K562 (cell line): ENCODE data around the gene ZNF618. TPM values are rescaled to one million over a fixed set of nuclear protein-coding genes. Genes with fewer than 3 reads are reported as not detected.

Source experiments
- ATAC-seq: fragments of 200-7000 bp; cut with Tn5 transposase; 3 replicates; pipeline ENCODE4 v1.9.1; 2020; ENCODE audit warnings: moderate library complexity
- BruUV-seq: library from RNA; stranded (reverse); fragments of 400-500 nt; replicated peaks from 2 replicates; lab custom pipeline; 2021; lab: Mats Ljungman, UMichigan
- CTCF ChIA-PET: fragments of 300-600 bp; formaldehyde crosslinking; extraction: SDS; loops from one replicate; lab custom pipeline; 2021; ENCODE audit warnings: low intra/inter-chr PET ratio; lab: Yijun Ruan, JAX
- POLR2A ChIA-PET: fragments of 300-600, 350-650 bp; sonication (Branson Sonifier 250); formaldehyde crosslinking; extraction: SDS; loops from one replicate; lab custom pipeline; 2021; ENCODE audit warnings: antibody characterized with exemption, inconsistent platforms; lab: Yijun Ruan, JAX
- DNase-seq, 4 experiments: peaks; one replicate each; pipeline versions ENCODE4 v3.0.0 to v3.0.0-alpha.2; 2011 to 2018; ENCODE audit warnings: low spot score in 3 of 4, mixed read lengths in 3 of 4; ENCODE audit errors: extremely low read depth in 1 of 4
- FAIRE-seq: peaks from 2 replicates; lab custom pipeline; 2011; peaks lifted over from hg19 to GRCh38; lab: Jason Lieb, UNC
- H2AFZ ChIP-seq: 2 replicates; pipeline ENCODE4 v1.6.0; 2011; ENCODE audit warnings: low read depth, low read length, control low read depth, inconsistent platforms
- H3K27ac ChIP-seq: fragments of 200-600 bp; 3 replicates; pipeline ENCODE4 v1.8.0; 2011; ENCODE audit warnings: low read depth, mild to moderate bottlenecking, control low read depth, inconsistent platforms, low read length, moderate library complexity, mixed read lengths; ENCODE audit errors: extremely low read depth
- H3K27me3 ChIP-seq, 2 experiments: fragments of 300-600 bp in 1 of 2; 2 replicates in 1 of 2; 3 replicates in 1 of 2; pipeline versions ENCODE4 v1.6.0 to v1.8.0; 2011; ENCODE audit warnings: inconsistent platforms in 2 of 2, low read length in 2 of 2, mild to moderate bottlenecking in 1 of 2, mixed read lengths in 1 of 2, moderate library complexity in 1 of 2; ENCODE audit not compliant: control insufficient read depth in 2 of 2, insufficient read depth in 2 of 2
- H3K36me3 ChIP-seq: fragments of 300-600 bp; 3 replicates; pipeline ENCODE4 v1.8.0; 2011; ENCODE audit warnings: mild to moderate bottlenecking, low read length, inconsistent platforms; ENCODE audit not compliant: control insufficient read depth, insufficient read depth
- H3K4me1 ChIP-seq, 2 experiments: fragments of 200-600 bp in 1 of 2; replicated peaks in 1 of 2; 2 replicates in 1 of 2; 3 replicates in 1 of 2; pipeline versions ENCODE4 v1.5.1 to v1.8.0; 2011; ENCODE audit warnings: inconsistent platforms in 2 of 2, low read length in 2 of 2, mild to moderate bottlenecking in 1 of 2, mixed read lengths in 1 of 2, moderate library complexity in 1 of 2; ENCODE audit not compliant: control insufficient read depth in 2 of 2, insufficient read depth in 2 of 2
- H3K4me2 ChIP-seq: 2 replicates; pipeline ENCODE4 v1.6.1; 2011; ENCODE audit warnings: low read length, control low read depth, inconsistent platforms, mixed read lengths; ENCODE audit not compliant: insufficient read depth
- H3K4me3 ChIP-seq: fragments of 200-600 bp; sonication (generic), shearing (Covaris generic); 2 replicates; pipeline ENCODE4 v1.5.1; 2016; ENCODE audit warnings: control low read depth, inconsistent platforms
- H3K79me2 ChIP-seq: fragments of 200-600 bp; 3 replicates; pipeline ENCODE4 v1.8.0; 2011; ENCODE audit warnings: low read length, inconsistent platforms; ENCODE audit not compliant: control insufficient read depth, insufficient read depth
- H3K9ac ChIP-seq, 2 experiments: 2 replicates each; pipeline versions ENCODE4 v1.6.0 to v1.6.1; 2011; ENCODE audit warnings: low read depth in 2 of 2, low read length in 2 of 2, control low read depth in 1 of 2, inconsistent platforms in 1 of 2, mild to moderate bottlenecking in 1 of 2, mixed read lengths in 1 of 2; ENCODE audit not compliant: insufficient read depth in 1 of 2
- H3K9me1 ChIP-seq: one replicate; pipeline ENCODE4 v1.6.0; 2011; ENCODE audit warnings: inconsistent platforms, mild to moderate bottlenecking, low read length, moderate library complexity; ENCODE audit not compliant: control insufficient read depth, insufficient read depth
- H3K9me3 ChIP-seq: replicated peaks from 2 replicates; pipeline ENCODE4 v1.5.1; 2011; ENCODE audit warnings: low read depth, low read length, inconsistent platforms; ENCODE audit not compliant: control insufficient read depth, insufficient read depth
- H4K20me1 ChIP-seq: replicated peaks from 2 replicates; pipeline ENCODE4 v1.6.1; 2011; ENCODE audit warnings: low read length, inconsistent platforms, mixed read lengths; ENCODE audit not compliant: control insufficient read depth, insufficient read depth
- ADNP ChIP-seq: fragments of 200-800 bp; sonication (Bioruptor generic); IDR thresholded peaks from 2 replicates; pipeline ENCODE4 v1.6.1; 2016; ENCODE audit warnings: missing genetic modification characterization, missing compliant biosample characterization
- CC2D1A ChIP-seq: fragments of 450-650 bp; IDR thresholded peaks from 2 replicates; pipeline ENCODE4 v1.6.1; 2017; ENCODE audit warnings: mild to moderate bottlenecking
- HLTF ChIP-seq: fragments of 450-650 bp; IDR thresholded peaks from 2 replicates; pipeline ENCODE4 v1.6.1; 2016
- HNRNPL ChIP-seq: fragments of 200-400 bp; formaldehyde crosslinking; IDR thresholded peaks from 2 replicates; pipeline ENCODE4 v1.6.1; 2017; ENCODE audit warnings: low read depth, mild to moderate bottlenecking, low read length
- NCOA2 ChIP-seq, 2 experiments: fragments of 450-650 bp; IDR thresholded peaks; 2 replicates each; pipeline ENCODE4 v1.6.1; 2018; ENCODE audit warnings: mild to moderate bottlenecking in 2 of 2, moderate library complexity in 1 of 2; ENCODE audit not compliant: partially characterized antibody in 2 of 2
- NFE2 ChIP-seq: IDR thresholded peaks from 2 replicates; pipeline ENCODE4 v1.6.1; 2014; ENCODE audit warnings: antibody characterized with exemption, low read depth
- POLR2H ChIP-seq: IDR thresholded peaks from 2 replicates; pipeline ENCODE4 v1.6.1; 2016; ENCODE audit warnings: missing genetic modification characterization, low read depth, mild to moderate bottlenecking, control low read depth, missing compliant biosample characterization, moderate library complexity
- SIRT6 ChIP-seq: IDR thresholded peaks from one replicate; pipeline ENCODE4 v1.6.1; 2012; ENCODE audit warnings: low read depth, mild to moderate bottlenecking, control low read depth, inconsistent platforms, low read length, moderate library complexity
- TARDBP ChIP-seq: fragments of 450-650 bp; IDR thresholded peaks from 2 replicates; pipeline ENCODE4 v1.6.1; 2016
- TFAM ChIP-seq: fragments of 250-450 bp; sonication (Bioruptor Pico); conservative IDR thresholded peaks from 2 replicates; pipeline ENCODE4 v1.5.0; 2021; ENCODE audit warnings: mild to moderate bottlenecking, moderate library complexity
- ZBTB17 ChIP-seq: fragments of 450-650 bp; formaldehyde crosslinking; IDR thresholded peaks from 2 replicates; pipeline ENCODE4 v1.4.0; 2020; ENCODE audit warnings: mild to moderate bottlenecking
- ZNF239 ChIP-seq: fragments of 250-450 bp; sonication (Bioruptor Pico); IDR thresholded peaks from 2 replicates; pipeline ENCODE4 v1.4.0; 2020; ENCODE audit warnings: mild to moderate bottlenecking
- WGBS: fragments of 100-300 bp; shearing (Covaris generic); methylation state at CpG from one replicate; pipeline ENCODE4 v1.1.6; 2016; ENCODE audit warnings: low coverage, mixed read lengths; ENCODE audit not compliant: insufficient coverage; ENCODE audit errors: missing lambda C conversion rate; 5-methylcytosine and 5-hydroxymethylcytosine counted together
- in situ Hi-C: fragments of 300-500 bp; cut with MboI; formaldehyde crosslinking; loops from 4 replicates; pipeline ENCODE4 v1.15.0; 2018; ENCODE audit warnings: inconsistent platforms, mixed read lengths
- intact Hi-C: fragments of 100-400 bp; cut with micrococcal nuclease; formaldehyde crosslinking; loops from 2 replicates; pipeline ENCODE4 v1.14.2; 2022
- polyA plus RNA-seq, 8 experiments: library from polyadenylated mRNA; depleted of rRNA in 4 of 8; stranded (reverse) in 5 of 8; unstranded in 3 of 8; fragments of >200 nt; fragmentation: Nextera tagmentation in 2 of 8; fragmentation: Illumina TruSeq in 1 of 8; extraction: Ambion mirVana in 2 of 8; extraction: Trizol in 1 of 8; gene quantifications; 2 replicates each; pipeline versions ENCODE4 v1.2.1 to v1.2.3, GENCODE V29; 2011 to 2014; ENCODE audit warnings: inconsistent platforms in 1 of 8, missing spikeins in 1 of 8
- total RNA-seq, 7 experiments: library from RNA; depleted of rRNA in 6 of 7; stranded (reverse); fragments of >200 nt in 6 of 7; fragmentation: Illumina TruSeq in 2 of 7; extraction: Trizol in 2 of 7; gene quantifications; 2 replicates each; pipeline versions ENCODE4 v1.2.1 to v1.2.3, GENCODE V29; 2011 to 2021; ENCODE audit warnings: low replicate concordance in 1 of 7
- TF ChIP-seq, protein P1 (sequence below): sonication (generic); formaldehyde crosslinking; IDR thresholded peaks from 2 replicates; pipeline ENCODE4 v1.8.0; 2022; ENCODE audit warnings: mild to moderate bottlenecking, missing genetic modification reagents
- TF ChIP-seq, protein P2 (sequence below): fragments of 450-650 bp; IDR thresholded peaks from 2 replicates; pipeline ENCODE4 v1.6.1; 2017; ENCODE audit warnings: mild to moderate bottlenecking, moderate library complexity
- TF ChIP-seq, protein P3 (sequence below): fragments of 250-450 bp; sonication (Bioruptor Pico); IDR thresholded peaks from 2 replicates; pipeline ENCODE4 v1.8.0; 2021; ENCODE audit warnings: mild to moderate bottlenecking, moderate library complexity
- TF ChIP-seq, protein P4 (sequence below): fragments of 250-450 bp; sonication (Bioruptor Pico); IDR thresholded peaks from 2 replicates; pipeline ENCODE4 v1.4.0; 2020

ZNF618 gene
- total and polyA plus RNA-seq, 9 of the 15 experiments (the other 6 are each of a cell fraction or from before 2014, with no cell fraction given) = 0.08 to 13.7 (median 3.4) TPM

DNA sequence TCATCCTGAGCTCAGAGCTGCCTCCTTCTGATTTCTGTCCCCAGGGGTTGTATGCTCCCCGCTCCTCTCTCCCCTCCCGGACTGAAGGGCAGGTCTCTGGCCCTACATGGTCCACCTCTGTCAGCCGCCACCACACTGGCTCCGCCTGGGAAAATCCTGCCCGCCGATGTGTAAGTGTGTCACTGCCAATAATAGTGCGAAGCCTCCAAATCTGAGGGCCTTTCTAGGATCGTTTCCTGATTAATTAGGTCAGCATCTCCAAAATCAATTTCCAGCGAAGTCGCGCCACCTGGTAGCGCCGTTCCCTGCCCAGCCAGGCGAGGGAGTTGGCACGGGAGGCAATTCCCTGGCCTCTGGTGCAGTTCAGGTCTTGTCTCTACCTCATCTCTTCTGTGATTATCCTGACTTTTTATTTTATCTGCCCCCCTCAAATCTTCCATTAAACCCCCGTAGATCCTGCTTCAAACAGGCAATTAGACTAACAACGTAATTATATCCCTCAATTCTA lies 73.5 kb downstream of the ZNF618 start (continued):
- TF ChIP-seq, protein P1, sequence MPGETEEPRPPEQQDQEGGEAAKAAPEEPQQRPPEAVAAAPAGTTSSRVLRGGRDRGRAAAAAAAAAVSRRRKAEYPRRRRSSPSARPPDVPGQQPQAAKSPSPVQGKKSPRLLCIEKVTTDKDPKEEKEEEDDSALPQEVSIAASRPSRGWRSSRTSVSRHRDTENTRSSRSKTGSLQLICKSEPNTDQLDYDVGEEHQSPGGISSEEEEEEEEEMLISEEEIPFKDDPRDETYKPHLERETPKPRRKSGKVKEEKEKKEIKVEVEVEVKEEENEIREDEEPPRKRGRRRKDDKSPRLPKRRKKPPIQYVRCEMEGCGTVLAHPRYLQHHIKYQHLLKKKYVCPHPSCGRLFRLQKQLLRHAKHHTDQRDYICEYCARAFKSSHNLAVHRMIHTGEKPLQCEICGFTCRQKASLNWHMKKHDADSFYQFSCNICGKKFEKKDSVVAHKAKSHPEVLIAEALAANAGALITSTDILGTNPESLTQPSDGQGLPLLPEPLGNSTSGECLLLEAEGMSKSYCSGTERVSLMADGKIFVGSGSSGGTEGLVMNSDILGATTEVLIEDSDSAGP = no peak
- no peak for TF ChIP-seq POLR2H (tag)
- TF ChIP-seq HLTF = no peak

DNA sequence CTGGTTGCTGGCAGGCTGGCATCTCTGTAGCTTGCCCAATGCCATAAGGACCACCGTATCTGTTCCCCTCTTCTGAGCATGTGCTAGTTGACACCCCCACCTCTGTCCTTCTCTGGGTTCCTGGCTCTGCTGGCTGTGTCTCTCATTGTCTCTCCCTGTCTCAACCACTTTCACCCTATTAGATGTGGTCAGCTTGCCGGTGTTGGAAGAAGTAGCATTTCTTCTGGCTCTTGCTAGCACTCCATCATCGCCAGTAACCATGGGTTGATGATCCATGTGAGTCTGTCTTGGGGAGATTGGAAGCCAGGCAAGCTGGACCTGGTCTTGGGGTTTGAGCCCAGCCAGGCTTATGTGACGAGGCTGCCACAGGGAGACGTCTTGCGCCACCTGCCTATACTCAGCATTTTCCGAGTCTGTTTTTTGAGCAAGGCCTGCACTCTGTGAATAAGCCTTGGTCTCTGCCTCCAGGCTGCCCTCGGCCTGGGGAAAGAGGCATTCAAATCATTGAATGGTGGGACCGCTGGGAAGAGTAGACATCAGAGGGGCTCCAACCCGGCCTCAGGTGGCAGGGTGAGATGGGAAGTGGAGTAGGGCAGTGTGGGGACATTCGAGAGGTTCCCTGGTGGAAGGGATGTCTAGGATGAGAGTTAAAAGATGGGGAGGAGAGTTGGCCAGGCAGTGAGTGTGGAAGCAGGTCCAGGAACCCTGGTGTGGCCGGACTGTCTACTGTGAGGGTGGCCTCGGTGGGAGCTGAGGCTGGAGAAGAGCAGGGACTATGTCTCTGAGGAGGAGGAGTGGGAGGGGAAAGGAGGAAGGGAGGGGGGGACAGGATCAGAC lies 74.3 kb downstream of the ZNF618 start:
- Histone ChIP-seq H3K27me3 (no peaks in the 10 kb centered on the region), H3K27ac (no peak overlapping the region), H3K9me3 (no peaks in the 10 kb centered on the region), H3K9ac (peak overlapping the region in 1 of 2 experiments; percentile 24; a peak in 1 of 4 replicates), H4K20me1 (peaks cover 8% of the 10 kb centered on the region), H2AFZ (no peak overlapping the region), H3K36me3 (no peaks in the 10 kb centered on the region), H3K4me1 (no peaks in the 10 kb centered on the region), H3K4me3 (no peak overlapping the region), H3K4me2 (no peak overlapping the region), H3K9me1 (no peaks in the 10 kb centered on the region), H3K79me2 (no peaks in the 10 kb centered on the region; the same call in 2 of the 3 replicates)
- FAIRE-seq (no peak), DNase-seq (no peak), ATAC-seq (0 out of 3 replicates have a peak, but pooled peaks have one; percentile 35)
- 40% methylated on average over 12 of the region's 13 CpGs for WGBS
- ChIA-PET CTCF (no interaction called here), POLR2A (interaction anchor here (1.1 kb wide), 1 partner anchor 10 kb away, joined by 3 read pairs; no protein-coding TSS in a partner anchor)
- in situ Hi-C loops (no loop called here), intact Hi-C loops (no loop called here)
- BruUV-seq = no TSS peak
- no peak for TF ChIP-seq NCOA2 (IDR thresholded peaks at IDR 0.05; ENCODE audit: partially characterized antibody in 2 of 2)
- TF ChIP-seq NFE2 = no peak
- TF ChIP-seq ZBTB17 (CRISPR knock-in tag) = no peak
- TF ChIP-seq SIRT6 = no peak
- TF ChIP-seq, protein P2, sequence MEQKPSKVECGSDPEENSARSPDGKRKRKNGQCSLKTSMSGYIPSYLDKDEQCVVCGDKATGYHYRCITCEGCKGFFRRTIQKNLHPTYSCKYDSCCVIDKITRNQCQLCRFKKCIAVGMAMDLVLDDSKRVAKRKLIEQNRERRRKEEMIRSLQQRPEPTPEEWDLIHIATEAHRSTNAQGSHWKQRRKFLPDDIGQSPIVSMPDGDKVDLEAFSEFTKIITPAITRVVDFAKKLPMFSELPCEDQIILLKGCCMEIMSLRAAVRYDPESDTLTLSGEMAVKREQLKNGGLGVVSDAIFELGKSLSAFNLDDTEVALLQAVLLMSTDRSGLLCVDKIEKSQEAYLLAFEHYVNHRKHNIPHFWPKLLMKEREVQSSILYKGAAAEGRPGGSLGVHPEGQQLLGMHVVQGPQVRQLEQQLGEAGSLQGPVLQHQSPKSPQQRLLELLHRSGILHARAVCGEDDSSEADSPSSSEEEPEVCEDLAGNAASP = no peak
- TF ChIP-seq CC2D1A = no peak
- TF ChIP-seq HNRNPL = no peak
- TF ChIP-seq, protein P3, sequence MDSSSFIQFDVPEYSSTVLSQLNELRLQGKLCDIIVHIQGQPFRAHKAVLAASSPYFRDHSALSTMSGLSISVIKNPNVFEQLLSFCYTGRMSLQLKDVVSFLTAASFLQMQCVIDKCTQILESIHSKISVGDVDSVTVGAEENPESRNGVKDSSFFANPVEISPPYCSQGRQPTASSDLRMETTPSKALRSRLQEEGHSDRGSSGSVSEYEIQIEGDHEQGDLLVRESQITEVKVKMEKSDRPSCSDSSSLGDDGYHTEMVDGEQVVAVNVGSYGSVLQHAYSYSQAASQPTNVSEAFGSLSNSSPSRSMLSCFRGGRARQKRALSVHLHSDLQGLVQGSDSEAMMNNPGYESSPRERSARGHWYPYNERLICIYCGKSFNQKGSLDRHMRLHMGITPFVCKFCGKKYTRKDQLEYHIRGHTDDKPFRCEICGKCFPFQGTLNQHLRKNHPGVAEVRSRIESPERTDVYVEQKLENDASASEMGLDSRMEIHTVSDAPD (CRISPR knock-in tag) = no peak
- TF ChIP-seq, protein P4, sequence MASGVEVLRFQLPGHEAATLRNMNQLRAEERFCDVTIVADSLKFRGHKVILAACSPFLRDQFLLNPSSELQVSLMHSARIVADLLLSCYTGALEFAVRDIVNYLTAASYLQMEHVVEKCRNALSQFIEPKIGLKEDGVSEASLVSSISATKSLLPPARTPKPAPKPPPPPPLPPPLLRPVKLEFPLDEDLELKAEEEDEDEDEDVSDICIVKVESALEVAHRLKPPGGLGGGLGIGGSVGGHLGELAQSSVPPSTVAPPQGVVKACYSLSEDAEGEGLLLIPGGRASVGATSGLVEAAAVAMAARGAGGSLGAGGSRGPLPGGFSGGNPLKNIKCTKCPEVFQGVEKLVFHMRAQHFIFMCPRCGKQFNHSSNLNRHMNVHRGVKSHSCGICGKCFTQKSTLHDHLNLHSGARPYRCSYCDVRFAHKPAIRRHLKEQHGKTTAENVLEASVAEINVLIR (CRISPR knock-in tag) = no peak
- TF ChIP-seq ADNP = no peak
- no peak for TF ChIP-seq TARDBP
- no peak for TF ChIP-seq ZNF239 (CRISPR knock-in tag)
- no peak for TF ChIP-seq TFAM
